GM10248 (cell line): Measurements from ENCODE around the gene CAPSL.
"Not testable (repeated sequence)": the region's sequence is repeated elsewhere in the genome, so short reads cannot be mapped to it uniquely, and the experiment has no call there.

Experiments
- CTCF ChIA-PET: fragments of 300-600 bp; sonication (Branson Sonifier 250); formaldehyde crosslinking; extraction: SDS; loops from one replicate; lab custom pipeline; 2021; ENCODE audit warnings: antibody characterized with exemption; lab: Yijun Ruan, JAX
- POLR2A ChIA-PET: fragments of 350-650 bp; sonication (Branson Sonifier 250); formaldehyde crosslinking; extraction: SDS; loops from one replicate; lab custom pipeline; 2020; ENCODE audit warnings: antibody characterized with exemption; lab: Yijun Ruan, JAX
- DNase-seq: peaks from one replicate; pipeline ENCODE4 v3.0.0; 2012; ENCODE audit errors: extremely low spot score
- TF ChIP-seq, protein P1 (sequence below): IDR thresholded peaks from 2 replicates; pipeline ENCODE4 v1.5.1; 2012; ENCODE audit warnings: mild to moderate bottlenecking, low read depth; ENCODE audit errors: extremely low read depth, missing control alignments, control extremely low read depth

CAPSL gene

DNA sequence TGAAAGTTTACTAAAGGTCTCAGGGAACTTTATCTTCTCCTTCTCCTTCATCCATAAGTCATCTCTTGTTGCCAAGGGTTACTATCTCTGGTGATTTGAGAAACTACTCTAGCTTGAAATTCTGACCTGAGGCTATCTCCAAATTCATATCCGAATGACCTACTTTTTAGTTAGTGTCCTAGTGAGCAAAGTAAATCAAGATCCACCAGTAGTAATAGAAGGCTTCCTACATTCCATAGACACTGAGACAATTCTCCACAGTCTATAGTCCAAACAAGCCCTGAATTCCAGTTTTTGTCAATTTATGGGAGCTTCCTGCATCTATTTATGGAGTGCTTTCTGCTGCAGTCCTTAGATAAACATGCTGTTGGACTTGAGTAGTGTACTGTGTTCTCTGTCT lies 76.7 kb downstream of the CAPSL start:
- POLR2A ChIA-PET = no interaction called here
- DNase-seq = no peak
- TF ChIP-seq, protein P1, sequence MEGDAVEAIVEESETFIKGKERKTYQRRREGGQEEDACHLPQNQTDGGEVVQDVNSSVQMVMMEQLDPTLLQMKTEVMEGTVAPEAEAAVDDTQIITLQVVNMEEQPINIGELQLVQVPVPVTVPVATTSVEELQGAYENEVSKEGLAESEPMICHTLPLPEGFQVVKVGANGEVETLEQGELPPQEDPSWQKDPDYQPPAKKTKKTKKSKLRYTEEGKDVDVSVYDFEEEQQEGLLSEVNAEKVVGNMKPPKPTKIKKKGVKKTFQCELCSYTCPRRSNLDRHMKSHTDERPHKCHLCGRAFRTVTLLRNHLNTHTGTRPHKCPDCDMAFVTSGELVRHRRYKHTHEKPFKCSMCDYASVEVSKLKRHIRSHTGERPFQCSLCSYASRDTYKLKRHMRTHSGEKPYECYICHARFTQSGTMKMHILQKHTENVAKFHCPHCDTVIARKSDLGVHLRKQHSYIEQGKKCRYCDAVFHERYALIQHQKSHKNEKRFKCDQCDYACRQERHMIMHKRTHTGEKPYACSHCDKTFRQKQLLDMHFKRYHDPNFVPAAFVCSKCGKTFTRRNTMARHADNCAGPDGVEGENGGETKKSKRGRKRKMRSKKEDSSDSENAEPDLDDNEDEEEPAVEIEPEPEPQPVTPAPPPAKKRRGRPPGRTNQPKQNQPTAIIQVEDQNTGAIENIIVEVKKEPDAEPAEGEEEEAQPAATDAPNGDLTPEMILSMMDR = no peak
- CTCF ChIA-PET = interaction anchor here (0.9 to 1.5 kb wide), 4 partner anchors 8 to 57 kb away, joined by 3 to 4 read pairs (median 3); no protein-coding TSS in a partner anchor

DNA sequence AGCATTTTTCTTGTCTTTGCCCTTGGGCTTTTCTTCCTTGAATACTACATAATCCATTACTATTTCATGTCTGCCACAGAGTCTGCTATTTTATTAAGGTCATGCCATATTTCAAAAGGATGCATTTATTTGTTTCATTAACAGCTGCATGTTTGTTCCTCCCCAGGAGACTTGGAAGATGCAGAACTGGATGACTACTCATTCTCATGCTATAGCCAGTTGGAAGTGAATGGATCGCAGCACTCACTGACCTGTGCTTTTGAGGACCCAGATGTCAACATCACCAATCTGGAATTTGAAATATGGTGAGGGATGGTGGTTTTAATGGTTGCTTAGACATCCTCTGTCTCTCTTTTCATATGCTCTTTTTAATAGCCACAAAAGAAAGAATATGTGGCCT lies 77.7 kb downstream of the CAPSL start:
- ChIA-PET POLR2A (no interaction called here), CTCF (interaction anchor here (1.5 kb wide), 1 partner anchor 65 kb away, joined by 7 read pairs; no protein-coding TSS in a partner anchor)
- no peak for DNase-seq
- TF ChIP-seq, protein P1 = no peak

DNA sequence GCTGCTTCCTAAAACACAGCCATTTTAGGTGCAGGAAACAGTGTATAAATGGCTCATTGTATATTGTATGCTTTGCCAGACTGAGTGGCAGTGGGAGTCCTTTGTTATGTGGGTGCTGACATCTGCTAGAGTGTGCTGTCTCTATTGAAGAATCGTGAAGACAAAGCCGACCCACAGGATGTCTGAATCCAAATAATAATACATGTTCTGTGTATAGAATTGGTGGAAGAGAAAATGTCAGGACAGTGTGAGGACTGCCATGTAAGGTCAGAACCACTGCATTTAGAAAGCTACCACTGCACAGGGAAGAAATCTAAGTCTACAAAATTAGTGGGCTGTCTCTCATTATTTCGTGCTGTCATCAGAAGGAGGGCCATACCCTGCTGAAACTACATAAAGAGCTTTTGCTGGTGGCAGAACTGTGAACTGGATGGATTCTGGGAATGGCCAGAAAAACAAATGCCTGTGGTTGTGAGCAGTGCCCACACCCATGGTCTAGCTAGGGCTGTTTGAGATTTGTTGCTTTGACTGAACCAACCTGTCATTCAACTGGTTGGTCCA lies 79.2 kb downstream of the CAPSL start:
- TF ChIP-seq, protein P1 = no peak
- ChIA-PET CTCF (interaction anchor here (1.1 to 1.9 kb wide), 7 partner anchors 9 to 82 kb away, joined by 3 to 6 read pairs (median 4); no protein-coding TSS in a partner anchor), POLR2A (no interaction called here)
- no peak for DNase-seq

DNA sequence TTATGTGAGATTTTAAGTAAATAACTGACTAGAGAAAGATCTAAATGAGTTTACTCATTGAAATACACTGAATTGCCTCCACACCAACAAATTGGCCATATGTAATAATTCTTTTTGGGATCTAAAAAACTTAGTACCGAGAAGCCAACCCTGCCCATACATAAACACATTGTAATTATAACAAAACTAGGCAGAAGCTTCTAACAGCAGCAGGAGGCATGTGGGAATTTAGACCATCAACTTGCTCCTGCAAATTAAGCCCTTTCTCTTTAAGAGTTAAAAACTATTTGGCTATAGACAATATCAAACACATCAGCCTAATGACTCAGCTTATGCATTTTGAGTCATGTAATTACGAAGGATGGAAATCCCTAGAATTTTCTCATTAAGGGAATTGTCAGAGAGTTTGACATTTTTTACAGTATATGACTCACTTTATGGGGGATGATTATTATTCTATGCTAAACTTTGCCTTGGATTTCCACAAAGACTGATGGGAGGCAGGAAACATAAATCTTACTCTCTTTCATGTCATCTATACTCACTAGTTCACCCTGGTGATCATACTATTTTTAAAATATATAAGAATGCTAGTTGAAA lies 80.7 kb downstream of the CAPSL start:
- ChIA-PET CTCF (interaction anchor here (1.0 to 1.9 kb wide), 6 partner anchors 8 to 80 kb away, joined by 3 to 6 read pairs (median 4); no protein-coding TSS in a partner anchor), POLR2A (no interaction called here)
- no peak for DNase-seq

DNA sequence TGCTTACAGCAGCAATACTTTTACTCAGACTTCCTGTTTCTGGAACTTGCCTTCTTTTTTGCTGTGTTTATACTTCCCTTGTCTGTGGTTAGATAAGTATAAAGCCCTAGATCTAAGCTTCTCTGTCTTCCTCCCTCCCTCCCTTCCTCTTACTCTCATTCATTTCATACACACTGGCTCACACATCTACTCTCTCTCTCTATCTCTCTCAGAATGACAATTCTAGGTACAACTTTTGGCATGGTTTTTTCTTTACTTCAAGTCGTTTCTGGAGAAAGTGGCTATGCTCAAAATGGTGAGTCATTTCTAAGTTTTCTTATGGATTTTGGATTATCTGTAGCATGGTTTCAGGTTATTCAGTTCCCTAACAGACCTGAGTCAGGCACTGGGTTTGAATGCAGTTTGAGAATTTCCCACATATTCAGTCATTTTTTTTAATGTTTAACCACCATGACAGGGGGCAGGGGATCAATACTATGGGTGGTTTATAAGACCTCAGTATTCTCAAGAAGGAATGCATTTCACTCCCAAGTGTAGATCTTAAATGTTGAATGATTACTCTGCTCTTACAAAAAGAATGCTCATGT lies 81.6 kb downstream of the CAPSL start, which contains the start of gene IL7R:
TSS of gene IL7R (plus strand) at position 127 of the 587 bp plus-strand sequence. CDS start at position 214, 87 bp downstream.
- POLR2A ChIA-PET = no interaction called here
- no peak for DNase-seq
- CTCF ChIA-PET = interaction anchor here (1.0 to 1.2 kb wide), 2 partner anchors 18 to 19 kb away, joined by 3 to 4 read pairs; no protein-coding TSS in a partner anchor
- TF ChIP-seq, protein P1 = no peak

More for the DNA sequence above, 80.7 kb downstream of the CAPSL start:
- TF ChIP-seq, protein P1 = no peak

DNA sequence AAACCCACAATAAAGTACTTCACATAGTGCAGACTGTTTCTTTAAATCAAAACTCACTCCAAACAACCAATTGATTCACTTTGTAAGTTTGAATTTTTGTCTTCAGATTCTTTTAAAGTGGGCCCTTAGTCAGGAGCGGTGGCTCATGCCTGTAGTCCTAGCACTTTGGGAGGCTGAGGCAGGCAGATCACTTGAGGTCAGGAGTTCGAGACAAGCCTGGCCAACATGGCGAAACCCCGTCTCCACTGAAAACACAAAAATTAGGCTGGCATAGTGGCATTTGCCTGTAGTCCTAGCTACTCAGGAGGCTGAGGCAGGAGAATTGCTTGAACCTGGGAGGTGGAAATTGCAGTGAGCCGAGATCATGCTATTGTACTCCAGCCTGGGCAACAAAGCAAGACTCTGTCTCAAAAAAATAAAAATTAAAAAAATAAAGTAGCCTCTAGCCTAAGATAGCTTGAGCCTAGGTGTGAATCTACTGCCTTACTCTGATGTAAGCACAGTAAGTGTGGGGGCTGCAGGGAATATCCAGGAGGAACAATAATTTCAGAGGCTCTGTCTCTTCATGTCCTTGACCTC lies 82.1 kb downstream of the CAPSL start:
- CTCF ChIA-PET = interaction anchor here (1.2 kb wide), 1 partner anchor 19 kb away, joined by 3 read pairs; no protein-coding TSS in a partner anchor
- DNase-seq, POLR2A ChIA-PET: not testable (repeated sequence)

DNA sequence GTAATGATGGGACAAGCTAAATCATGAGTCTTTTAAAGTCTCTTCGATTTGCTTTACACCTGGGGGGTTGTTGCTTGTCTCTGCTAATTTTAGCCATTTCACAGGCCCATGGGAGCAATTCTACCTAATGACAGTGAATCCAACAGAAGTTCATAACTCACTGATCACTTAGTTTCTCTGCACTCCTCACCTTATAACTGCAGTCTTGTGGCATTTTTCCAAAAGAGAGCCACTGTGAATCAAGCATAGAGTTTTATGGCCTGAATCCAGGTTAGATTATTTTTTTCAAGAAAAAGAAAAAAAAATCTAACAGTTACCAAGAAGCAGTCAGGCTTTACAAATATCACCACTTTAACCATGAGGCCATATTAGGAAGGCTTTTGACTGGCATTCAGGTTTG lies 83.2 kb downstream of the CAPSL start:
- no peak for DNase-seq
- TF ChIP-seq, protein P1 = no peak
- CTCF ChIA-PET = interaction anchor here (1.0 to 1.4 kb wide), 3 partner anchors 38 to 77 kb away, joined by 3 read pairs; no protein-coding TSS in a partner anchor
- POLR2A ChIA-PET = no interaction called here
